ENCODE data around the gene GNE.
"Not testable (repeated sequence)": the region's sequence is repeated elsewhere in the genome, so short reads cannot be mapped to it uniquely, and the experiment has no call there.

The GNE gene

DNA sequence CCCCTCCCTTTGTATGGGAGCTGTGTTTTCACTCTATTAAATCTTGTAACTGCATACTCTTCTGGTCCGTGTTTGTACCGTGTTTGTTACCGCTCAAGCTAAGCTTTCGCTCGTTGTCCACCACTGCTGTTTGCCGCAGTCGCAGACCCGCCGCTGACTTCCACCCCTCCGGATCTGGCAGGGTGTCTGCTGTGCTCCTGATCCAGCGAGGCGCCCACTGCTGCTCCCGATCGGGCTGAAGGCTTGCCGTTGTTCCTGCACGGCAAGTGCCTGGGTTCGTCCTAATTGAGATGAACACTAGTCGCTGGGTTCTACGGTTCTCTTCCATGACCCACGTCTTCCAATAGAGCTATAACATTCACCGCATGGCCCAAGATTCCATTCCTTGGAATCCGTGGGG, 6.6 kb upstream of the GNE start:
- no peak for DNase-seq (ENCODE audit: low read depth in 2 of 2)

DNA sequence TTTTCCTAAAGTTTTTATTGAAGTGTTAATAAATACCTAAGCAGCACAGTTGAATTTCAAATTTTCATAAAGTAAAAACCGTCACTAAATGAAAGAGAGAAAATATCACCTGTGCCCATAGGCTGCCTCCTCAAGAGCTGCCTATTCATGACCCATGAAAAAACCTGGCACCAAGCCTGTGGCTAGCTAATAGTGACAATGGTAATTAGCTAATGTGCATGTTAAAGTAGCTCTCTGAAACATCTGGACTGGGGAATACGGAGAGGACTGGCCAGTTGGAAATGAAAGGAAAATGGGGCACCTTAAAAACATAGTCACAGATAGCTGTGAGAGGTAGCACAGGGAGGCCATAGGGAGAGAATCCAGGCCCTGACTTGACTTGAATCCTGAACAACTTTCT, 5.4 kb upstream of the GNE start:
- no peak for DNase-seq (ENCODE audit: low read depth in 2 of 2)

DNA sequence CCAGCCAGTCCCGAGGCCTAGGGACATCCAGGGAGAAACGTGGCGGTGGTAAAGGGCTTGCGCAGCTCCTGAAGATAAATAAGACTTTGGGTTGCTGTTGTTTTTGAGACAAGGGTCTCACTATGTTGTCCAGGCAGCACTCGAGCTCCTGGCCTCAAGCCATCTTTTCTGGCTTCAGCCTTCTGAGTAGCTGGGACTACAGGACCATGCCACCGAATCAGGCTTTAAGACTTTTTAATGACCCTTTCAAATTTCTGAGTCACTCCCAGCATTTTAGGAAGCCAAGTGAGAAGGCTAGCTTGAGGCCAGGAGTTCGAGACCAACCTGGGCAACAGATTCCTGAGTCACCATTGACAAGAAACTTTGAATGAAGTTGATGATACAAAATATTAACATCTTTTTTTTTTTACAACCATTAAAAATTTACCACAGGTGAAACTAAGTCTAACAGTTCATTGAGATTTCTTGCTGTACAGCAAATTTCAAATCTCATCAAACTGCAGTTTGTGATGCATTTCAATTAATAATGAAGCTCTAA, 817 bp upstream of the GNE start:
- no peak for DNase-seq (ENCODE audit: low read depth in 2 of 2)

DNA sequence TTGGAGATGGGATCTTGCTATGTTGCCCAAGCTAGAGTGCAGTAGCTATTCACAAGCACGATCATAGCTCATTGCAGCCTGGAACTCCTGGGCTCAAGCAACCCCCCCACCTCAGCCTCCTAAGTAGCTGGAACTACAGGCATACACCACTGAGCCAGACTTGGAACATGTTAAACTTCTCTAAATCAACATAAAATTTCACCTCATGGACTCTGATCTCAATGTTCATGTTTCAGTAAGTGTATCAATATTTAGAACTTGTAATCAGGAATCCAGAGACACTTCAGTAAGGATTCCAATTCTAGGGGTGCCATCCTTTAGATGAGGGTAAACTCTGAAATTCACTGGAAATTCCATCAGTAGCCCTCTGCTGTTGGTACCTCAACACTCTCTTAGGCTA, 6.8 kb downstream of the GNE start:
- DNase-seq (ENCODE audit: low read depth in 2 of 2), result no peak

DNA sequence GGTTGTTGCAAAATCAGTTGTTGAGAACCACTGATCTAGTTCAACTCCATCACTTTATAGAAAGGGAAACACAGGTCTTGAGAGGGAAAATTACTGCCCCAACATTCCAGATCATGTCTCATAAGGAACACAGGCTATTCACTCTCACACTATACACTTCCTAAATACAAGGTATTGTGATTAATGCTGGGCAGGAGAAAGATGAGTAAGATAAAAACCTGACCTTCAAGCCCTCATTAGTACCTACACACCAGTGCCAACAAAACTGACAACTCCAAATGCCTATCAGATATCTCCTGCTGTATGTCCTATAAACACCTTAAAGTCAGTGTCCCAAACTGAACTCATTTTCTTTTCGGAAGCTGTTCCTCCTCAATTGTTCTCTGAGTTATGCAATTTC, 8.2 kb downstream of the GNE start:
- DNase-seq (ENCODE audit: low read depth in 2 of 2), result no peak

DNA sequence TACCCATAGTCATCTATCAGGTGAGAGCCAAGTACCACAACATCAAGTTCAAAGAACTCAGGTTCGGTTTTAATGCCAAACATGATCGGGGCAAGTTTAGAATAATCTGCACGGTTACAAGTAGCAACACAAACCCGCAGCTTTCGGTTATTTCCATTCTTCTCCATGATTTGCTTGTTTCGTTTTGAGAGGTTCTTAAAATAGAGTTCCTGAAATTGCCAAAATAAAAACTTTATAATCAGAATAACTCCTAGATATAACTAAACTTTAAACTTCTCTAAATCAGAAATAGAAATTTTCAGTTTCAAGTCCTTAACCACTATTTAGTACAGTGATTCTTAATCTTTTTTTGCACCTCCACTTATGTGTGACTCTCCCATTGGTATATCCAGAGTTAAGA, 9.1 kb downstream of the GNE start:
- DNase-seq (ENCODE audit: low read depth in 2 of 2), result no peak

DNA sequence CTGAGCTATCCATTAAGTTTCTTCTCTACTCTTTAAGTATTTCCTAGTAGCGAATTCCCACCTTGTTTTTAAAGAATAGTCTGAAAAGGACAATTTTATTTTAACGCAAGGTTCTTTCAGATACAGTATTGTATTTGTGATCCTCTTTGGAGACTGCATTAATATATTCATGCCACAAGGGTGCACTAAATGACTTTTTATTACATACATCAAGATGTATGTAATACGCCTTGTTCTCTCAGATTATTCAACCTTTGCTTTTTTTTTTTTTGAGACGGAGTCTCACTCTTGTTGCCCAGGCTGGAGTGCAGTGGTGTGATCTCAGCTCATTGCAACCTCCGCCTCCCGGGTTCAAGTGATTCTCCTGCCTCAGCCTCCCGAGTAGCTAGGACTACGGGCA, 10.2 kb downstream of the GNE start:
- peak in 1 of 2 experiments; percentile 29 for DNase-seq (ENCODE audit: low read depth in 2 of 2)

DNA sequence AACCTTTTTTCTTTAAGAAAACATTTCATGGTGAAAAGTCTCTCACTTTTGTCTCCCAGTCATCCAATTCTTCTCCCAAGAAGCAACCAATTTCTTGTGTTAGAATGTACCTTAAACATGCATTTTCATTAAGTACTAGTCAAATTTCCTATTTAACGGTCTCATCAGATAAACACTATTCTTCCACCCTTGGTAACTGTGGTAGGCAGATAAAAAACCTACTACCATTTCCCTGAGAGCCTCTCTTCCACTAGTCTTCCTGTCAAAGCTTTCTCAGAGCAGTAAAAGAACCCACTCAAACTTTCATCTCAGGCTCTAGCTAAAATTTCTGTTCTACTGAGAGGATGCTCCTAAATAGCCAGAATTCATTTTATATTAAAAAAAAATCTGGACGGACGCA, 10.9 kb downstream of the GNE start:
- no peak for DNase-seq (ENCODE audit: low read depth in 2 of 2)

DNA sequence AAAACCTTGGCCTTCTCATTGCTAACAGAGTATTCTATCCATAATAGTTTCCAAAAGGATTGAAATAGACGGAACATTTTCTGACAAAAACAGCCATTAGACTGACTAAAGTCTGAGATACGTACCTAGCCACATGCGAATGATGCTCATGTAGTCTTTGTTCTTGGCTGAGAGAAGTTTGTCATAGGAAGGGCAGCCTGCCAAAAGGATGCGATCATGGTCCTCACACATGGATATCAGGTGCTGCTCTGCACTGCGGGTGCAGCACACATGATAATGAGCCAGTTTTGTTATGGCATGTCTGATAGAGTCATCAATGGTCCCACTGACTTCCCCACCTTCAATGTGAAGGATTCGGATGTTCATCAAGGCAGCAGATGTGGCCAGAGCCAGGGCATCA, 12.3 kb downstream of the GNE start:
- no peak for DNase-seq (ENCODE audit: low read depth in 2 of 2)

DNA sequence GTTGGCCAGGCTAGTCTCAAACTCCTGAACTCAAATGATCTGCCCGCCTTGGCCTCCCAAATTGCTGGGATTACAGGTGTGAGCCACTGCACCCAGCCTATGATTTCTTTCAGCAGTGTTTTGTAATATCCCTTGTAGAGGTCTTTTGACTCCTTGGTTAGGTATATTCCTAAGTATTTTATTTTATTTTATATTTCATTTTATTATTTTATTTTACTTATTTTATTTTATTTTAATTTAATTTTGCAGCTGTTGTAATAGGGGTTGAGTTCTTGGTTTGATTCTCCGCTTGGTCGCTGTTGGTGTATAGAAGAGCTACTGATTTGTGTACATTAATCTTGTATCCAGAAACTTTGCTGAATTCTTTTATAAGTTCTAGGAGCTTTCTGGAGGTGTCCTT, 18.6 kb downstream of the GNE start:
- not testable (repeated sequence) for DNase-seq (ENCODE audit: low read depth in 2 of 2)

DNA sequence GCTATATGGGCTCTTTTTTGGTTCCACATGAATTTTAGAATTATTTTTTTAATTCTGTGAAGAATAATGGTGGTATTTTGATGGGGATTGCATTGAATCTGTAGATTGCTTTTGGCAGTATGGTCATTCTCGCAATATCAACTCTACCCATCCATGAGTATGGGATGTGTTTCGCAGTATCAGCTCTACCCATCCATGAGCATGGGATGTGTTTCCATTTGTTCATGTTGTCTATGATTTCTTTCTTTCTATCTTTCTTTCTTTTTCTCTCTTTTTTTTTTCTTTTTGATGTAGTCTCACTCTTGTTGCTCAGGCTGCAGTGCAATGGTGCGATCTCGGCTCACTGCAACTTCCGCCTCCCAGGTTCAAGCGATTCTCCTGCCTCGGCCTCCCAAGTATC, 19.0 kb downstream of the GNE start:
- not testable (repeated sequence) for DNase-seq (ENCODE audit: low read depth in 2 of 2)

DNA sequence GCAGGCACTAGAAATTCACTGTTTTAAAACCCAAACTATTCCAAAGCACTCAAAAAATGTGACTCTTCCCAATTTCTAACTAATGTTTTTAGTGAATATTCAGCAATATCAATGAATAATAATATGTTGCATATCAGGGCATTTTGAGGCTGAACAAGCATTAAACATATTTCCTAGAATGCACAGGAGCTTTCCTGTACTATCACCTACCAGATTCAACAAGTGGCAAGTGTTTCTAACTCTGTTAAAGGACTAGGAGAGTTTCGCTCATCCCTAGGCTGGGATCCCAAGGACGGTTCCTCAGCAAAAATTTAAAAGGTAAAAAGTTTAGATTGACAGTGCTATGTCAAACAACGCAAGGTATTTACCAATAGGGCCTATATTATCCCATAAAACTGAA, 21.0 kb downstream of the GNE start:
- no peak for DNase-seq (ENCODE audit: low read depth in 2 of 2)

DNA sequence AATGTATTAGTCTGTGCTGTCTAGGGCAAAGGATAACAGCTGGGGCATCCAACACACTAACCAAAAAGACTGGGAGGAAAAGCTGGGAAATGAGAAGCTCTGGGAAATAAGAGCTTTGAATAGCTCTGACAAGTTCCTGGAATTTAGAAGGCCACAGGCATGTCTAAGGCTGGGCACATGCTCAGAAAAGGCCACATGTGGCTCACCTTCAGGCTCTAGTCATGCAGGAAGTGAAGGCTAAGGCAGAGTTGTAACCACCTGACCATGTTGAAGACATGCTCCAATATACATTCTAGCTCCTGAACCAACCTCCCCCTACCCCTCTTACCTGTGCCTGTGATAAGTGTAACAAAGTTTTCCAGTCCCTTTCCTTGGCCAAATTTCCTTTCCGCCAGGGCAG, 35.8 kb downstream of the GNE start:
- DNase-seq (ENCODE audit: low read depth in 2 of 2), result no peak

DNA sequence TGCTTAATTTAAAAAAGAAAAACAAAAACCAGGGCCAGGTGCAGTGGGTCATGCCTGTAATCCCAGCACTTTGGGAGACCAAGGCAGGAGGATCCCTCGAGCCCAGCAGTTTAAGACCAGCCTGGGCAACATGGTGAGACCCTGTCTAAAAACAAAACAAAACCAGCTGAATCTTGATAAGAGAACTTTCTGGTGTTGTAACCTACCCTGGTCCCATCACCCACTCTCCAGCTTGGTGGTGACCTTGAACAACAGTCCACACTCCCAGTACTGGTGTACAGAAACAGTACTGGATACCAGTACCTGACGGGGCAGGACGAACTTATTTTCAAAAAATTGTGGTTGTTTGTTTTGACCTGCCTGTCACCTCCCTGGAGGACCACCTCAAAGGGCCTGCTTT, 36.6 kb downstream of the GNE start:
- DNase-seq (ENCODE audit: low read depth in 2 of 2), result no peak

DNA sequence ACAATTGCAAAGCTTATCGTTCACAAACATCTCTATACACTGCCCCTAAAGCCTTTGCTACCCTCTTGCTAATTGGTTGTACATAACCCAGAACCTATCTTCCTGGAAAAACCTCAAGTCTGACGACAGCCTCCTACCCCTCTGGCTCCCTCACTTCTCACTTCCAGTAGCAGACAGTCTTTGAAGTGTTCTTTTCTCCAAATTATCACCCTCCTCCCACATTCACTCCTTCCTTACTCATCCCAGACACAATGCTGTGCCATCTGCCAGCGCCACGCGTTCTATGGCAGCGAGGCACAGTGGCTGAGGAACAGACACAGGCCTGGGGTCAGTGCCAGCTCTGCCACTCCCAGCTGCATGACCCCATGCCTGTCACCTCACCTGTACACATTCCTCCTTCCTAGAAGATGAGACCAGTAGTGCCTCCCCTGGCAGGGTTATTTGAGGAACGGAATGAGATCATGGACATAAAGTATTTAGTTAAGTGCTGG, 39.8 kb downstream of the GNE start:
- DNase-seq (ENCODE audit: low read depth in 2 of 2), result no peak

DNA sequence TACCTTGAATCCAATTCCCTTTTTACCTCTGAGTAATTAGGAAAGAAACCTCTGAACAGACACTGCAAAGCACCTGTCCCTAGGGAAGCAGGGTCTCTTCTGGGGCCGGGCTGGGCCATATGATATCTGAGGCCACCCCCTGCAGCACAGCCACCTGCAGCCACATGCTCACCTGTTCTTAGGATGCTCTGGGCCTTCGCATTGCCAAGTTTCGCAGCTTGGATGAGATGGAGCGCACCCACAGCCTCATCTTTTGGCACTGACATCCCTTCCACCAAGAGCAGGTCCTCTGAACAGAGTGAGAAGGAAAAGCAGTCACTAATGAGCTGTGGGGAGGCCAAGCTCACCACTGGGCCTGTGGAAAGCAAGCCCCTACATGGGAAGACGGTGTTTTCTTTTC, 40.2 kb downstream of the GNE start:
- no peak for DNase-seq (ENCODE audit: low read depth in 2 of 2)

DNA sequence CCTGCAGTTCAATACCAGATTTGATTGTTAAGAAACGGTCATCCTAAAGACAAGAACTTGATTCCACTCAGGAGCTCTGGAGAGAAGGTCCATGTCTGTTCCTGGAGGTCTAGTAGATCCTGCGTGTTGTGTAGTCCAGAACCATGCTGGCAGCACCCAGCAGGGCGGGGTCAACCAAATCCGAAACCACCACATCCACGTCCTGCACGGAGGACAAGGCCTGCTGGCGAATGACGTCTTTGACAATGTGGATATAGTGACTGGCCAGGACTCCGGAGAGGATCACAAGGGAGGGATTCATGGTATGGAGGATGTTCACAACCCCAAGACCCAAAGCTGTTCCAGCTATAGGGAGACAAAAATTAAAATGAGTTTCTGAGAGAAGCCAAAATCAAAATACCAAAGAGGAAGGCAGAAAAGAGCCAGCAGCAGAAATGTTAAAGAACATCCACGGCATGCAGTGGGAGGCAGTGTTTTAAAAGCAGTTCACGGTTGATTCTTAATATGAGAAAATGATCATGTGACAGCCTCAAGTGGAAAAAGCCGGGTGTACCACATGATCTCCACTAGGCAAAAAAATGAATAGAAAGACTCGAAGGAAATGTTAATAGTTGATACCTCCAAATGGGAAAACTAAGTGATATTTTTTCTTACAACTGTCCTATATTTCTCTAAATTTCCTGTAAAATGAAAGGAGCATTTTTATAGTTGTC, 40.8 kb downstream of the GNE start:
- DNase-seq (ENCODE audit: low read depth in 2 of 2), result no peak

DNA sequence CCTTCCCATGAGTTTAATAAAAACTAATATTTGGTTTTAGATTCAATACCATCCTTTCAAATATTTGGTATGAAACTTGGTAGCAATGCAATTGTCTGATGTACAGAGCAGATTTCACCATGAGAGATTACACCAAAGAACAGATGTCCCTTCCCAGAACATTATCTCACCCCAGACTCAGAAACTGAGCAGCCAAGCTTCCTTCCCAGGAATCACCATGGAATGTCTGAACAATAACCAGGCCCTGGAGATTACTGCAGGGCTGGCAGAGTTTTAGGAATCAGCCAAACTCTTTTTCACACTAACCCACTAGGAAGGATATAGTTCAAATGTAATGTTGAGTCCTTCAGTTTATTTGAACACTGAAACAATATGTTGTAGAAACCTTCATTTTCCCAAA, 43.7 kb downstream of the GNE start:
- no peak for DNase-seq (ENCODE audit: low read depth in 2 of 2)

DNA sequence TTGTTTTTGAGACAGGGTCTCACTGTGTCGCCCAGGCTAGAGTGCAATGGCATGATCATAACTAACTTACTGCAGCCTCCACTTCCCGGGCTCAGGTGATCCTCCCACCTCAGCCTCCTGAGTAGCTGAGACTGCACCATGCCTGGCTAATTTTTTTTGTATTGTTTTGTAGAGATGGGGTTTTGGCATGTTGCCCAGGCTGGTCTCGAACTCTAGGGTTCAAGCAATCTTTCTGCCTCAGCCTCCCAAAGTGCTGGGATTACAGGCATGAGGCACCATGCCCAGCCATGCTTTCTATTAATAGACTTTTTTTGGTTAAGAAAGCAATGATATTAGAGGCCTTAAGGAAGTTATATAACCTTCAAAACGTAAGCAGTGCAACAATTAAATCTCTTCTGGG, 44.3 kb downstream of the GNE start:
- DNase-seq (ENCODE audit: low read depth in 2 of 2), result no peak

DNA sequence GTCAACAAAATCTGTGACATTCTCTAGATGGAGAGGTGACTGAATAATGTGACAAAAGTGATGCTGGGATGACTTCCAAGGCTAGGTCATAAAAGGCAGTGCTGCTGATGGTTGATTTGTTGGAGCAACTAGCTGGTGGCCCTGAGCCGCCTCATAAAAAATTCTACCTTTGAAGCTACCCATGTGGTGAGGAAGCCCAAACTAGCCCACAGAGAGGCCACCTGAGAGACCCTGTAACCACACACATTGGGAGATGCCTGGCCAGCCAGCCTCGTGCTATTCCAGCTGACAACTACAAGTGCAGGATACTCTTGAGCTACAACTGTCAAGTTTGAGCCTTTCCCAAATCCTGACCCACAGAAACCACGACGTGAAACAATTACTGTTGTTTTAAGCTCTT, 44.9 kb downstream of the GNE start:
- DNase-seq (ENCODE audit: low read depth in 2 of 2), result no peak

DNA sequence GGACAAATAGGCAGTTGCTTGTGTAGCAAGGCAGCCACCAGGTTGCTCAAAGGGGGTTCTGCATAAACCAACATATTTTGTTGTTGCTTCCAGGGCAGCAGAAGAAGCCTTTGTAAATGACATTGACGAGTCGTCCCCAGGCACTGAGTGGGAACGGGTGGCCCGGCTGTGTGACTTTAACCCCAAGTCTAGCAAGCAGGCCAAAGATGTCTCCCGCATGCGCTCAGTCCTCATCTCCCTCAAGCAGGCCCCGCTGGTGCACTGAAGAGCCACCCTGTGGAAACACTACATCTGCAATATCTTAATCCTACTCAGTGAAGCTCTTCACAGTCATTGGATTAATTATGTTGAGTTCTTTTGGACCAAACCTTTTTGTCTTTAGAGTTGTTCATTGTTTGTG, 46.7 kb downstream of the GNE start:
- DNase-seq (ENCODE audit: low read depth in 2 of 2), result no peak

DNA sequence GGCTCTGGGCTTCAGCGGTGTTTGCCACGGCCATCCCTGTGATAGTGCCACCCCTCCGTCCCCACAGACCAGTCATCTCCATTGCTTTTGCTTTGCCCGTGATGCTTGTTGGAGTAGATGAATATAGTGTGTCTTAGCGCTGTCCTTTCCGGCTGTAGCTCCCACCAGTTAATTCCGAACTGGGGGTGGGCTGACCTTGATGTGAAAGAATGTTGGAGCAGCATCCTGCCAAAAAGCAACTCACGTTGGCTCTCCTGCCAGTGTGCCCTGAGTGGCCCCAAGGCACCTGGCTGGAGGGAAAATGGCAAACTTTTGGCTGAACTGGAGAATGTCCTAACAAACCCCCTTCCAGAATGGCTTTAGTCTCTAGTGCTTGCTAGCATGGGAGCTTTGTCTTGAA, 47.5 kb downstream of the GNE start:
- DNase-seq (ENCODE audit: low read depth in 2 of 2), result no peak

DNA sequence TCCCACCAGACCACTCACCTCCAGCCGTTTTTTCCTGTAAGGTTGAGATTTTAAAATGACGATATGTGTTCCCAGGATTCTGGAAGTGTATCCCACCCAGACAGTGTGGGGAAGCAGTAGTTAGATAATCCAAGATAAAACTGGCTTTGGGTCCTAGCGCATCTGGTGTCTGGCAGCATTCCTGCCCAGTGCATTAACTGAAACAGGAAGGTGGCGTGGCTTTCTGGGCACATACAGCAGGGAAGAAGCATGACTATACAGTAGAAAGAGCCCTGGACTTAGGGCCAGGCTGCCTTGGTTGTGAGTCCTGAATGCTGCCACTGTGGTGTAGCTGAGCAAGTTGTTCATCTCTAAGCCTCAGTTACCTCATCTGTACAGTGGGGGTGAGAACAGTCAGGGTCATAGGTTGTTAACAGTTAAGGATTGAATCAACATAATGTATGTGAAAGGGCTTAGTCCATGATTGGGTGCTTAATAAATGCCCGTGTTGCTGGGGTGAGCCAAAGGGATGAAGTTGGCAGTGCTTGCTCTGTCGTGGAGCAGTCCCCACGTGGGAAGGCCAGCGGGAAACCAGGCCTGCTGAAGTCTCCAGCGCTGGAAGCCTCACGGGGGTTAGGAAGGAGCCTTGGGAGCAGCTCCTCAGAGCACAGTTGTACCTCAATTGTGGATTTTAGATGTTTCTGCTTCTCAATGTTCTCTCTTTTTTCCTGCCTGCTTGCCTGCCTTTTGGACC, 49.6 kb downstream of the GNE start:
- no peak for DNase-seq (ENCODE audit: low read depth in 2 of 2)
